NCI-H1417 (cell line): ENCODE results near the gene RAB8A.

ENCODE experiments used
- DNase-seq, 3 experiments: peaks; one replicate each; lab custom pipeline; 2025; lab: John Stamatoyannopoulos, UW

RAB8A gene

GRCh38 chr19:16180611-16181010 is 68.9 kb downstream of the RAB8A start:
- no peak for DNase-seq
